ENCODE results near the gene FURIN. TPM values are rescaled to one million over a fixed set of nuclear protein-coding genes. Genes with fewer than 3 reads are reported as not detected.
A peak's percentile ranks its signal among the peaks of the same experiment; 100 is the strongest.

FURIN gene
- total and polyA plus RNA-seq, 9 of the 15 experiments (the other 6 are each of a cell fraction or from before 2014, with no cell fraction given) = 0.92 to 99.9 (median 34.8) TPM

DNA sequence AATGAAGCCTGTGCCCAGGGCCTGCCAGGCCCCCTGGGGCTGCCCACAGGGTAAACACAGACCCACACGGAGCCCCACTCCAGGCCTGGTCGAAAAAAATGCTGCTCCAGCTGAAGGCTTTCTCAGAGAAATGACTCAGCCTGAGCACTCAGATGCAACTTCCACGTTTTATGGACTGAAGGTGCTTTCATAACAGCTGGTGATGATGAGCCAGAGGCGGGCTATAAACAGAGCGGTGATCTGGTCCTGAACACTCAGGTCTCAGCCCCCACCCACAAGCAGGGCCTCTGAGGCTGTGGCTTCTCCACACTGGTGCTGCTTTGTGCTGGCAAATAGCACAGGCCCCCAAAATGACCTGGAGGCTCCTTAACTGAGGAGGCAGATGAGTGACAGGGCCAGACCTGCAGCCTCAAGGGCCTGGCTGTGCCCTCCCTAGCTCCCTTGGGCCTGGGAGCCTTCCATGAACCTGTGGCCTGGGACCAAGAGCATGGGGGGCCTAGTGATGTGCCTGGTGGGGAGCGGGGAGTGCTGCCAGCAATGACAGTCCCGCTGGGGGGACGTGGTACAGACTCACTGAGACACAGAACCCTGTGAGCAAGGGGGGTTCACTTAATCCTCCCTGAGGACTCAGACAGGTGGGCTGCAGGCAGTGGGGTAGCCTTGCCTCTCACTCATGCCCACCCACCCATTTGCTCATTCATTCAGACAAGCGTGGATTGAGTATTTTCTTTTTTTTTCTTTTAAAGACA lies 23.0 kb upstream of the FURIN start (continued):
- TF ChIP-seq MYNN (IDR thresholded peaks at IDR 0.05) (peak; percentile 36; the same call in 1 of the 2 replicates), MYNN (CRISPR knock-in tag; IDR thresholded peaks at IDR 0.05) (no peak), ZNF347 (CRISPR knock-in tag; IDR thresholded peaks at IDR 0.05; ENCODE audit: low read depth) (no peak), C11orf30 (IDR thresholded peaks at IDR 0.05; ENCODE audit: low read depth) (peak; percentile 48; the same call in 1 of the 2 replicates), TCFL5 (CRISPR knock-in tag; conservative IDR thresholded peaks at IDR 0.05) (no peak), GABPB1 (CRISPR knock-in tag; IDR thresholded peaks at IDR 0.05) (no peak), POLR2AphosphoS5 (IDR thresholded peaks at IDR 0.05; ENCODE audit: control insufficient read depth, insufficient read depth, low read depth, low read length) (no peak), CTBP1 (IDR thresholded peaks at IDR 0.05; ENCODE audit: borderline replicate concordance) (peak; percentile 64), KDM1A (IDR thresholded peaks at IDR 0.05) (no peak), KAT2B (IDR thresholded peaks at IDR 0.05; ENCODE audit: low read depth, low read length) (no peak), SNRNP70 (optimal IDR thresholded peaks at IDR 0.05; ENCODE audit: low read depth, low read length) (no peak), CBFA2T3 (IDR thresholded peaks at IDR 0.05) (no peak), DPF2 (IDR thresholded peaks at IDR 0.05) (peak; percentile 40; the same call in 1 of the 2 replicates), ETV6 (IDR thresholded peaks at IDR 0.05; ENCODE audit: borderline replicate concordance in 1 of 2, low read depth in 2 of 2, low read length in 1 of 2) (no peak), ETV6 (CRISPR knock-in tag; IDR thresholded peaks at IDR 0.05; ENCODE audit: borderline replicate concordance) (no peak), NR1H2 (CRISPR knock-in tag; IDR thresholded peaks at IDR 0.05) (no peak), ZFX (CRISPR knock-in tag; IDR thresholded peaks at IDR 0.05) (0 out of 2 replicates have a peak, but pooled peaks have one; percentile 37)
- TF ChIP-seq, protein P1, sequence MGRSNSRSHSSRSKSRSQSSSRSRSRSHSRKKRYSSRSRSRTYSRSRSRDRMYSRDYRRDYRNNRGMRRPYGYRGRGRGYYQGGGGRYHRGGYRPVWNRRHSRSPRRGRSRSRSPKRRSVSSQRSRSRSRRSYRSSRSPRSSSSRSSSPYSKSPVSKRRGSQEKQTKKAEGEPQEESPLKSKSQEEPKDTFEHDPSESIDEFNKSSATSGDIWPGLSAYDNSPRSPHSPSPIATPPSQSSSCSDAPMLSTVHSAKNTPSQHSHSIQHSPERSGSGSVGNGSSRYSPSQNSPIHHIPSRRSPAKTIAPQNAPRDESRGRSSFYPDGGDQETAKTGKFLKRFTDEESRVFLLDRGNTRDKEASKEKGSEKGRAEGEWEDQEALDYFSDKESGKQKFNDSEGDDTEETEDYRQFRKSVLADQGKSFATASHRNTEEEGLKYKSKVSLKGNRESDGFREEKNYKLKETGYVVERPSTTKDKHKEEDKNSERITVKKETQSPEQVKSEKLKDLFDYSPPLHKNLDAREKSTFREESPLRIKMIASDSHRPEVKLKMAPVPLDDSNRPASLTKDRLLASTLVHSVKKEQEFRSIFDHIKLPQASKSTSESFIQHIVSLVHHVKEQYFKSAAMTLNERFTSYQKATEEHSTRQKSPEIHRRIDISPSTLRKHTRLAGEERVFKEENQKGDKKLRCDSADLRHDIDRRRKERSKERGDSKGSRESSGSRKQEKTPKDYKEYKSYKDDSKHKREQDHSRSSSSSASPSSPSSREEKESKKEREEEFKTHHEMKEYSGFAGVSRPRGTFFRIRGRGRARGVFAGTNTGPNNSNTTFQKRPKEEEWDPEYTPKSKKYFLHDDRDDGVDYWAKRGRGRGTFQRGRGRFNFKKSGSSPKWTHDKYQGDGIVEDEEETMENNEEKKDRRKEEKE (IDR thresholded peaks at IDR 0.05; ENCODE audit: borderline replicate concordance in 1 of 2, control insufficient read depth in 1 of 2, low read depth in 2 of 2, low read length in 1 of 2) = no peak
- TF ChIP-seq, protein P2, sequence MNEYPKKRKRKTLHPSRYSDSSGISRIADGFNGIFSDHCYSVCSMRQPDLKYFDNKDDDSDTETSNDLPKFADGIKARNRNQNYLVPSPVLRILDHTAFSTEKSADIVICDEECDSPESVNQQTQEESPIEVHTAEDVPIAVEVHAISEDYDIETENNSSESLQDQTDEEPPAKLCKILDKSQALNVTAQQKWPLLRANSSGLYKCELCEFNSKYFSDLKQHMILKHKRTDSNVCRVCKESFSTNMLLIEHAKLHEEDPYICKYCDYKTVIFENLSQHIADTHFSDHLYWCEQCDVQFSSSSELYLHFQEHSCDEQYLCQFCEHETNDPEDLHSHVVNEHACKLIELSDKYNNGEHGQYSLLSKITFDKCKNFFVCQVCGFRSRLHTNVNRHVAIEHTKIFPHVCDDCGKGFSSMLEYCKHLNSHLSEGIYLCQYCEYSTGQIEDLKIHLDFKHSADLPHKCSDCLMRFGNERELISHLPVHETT (CRISPR knock-in tag; conservative IDR thresholded peaks at IDR 0.05 in 1 of 2, IDR thresholded peaks at IDR 0.05 in 1 of 2) = no peak
- TF ChIP-seq, protein P3, sequence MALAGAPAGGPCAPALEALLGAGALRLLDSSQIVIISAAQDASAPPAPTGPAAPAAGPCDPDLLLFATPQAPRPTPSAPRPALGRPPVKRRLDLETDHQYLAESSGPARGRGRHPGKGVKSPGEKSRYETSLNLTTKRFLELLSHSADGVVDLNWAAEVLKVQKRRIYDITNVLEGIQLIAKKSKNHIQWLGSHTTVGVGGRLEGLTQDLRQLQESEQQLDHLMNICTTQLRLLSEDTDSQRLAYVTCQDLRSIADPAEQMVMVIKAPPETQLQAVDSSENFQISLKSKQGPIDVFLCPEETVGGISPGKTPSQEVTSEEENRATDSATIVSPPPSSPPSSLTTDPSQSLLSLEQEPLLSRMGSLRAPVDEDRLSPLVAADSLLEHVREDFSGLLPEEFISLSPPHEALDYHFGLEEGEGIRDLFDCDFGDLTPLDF (CRISPR knock-in tag; IDR thresholded peaks at IDR 0.05) = no peak
- TF ChIP-seq, protein P4, sequence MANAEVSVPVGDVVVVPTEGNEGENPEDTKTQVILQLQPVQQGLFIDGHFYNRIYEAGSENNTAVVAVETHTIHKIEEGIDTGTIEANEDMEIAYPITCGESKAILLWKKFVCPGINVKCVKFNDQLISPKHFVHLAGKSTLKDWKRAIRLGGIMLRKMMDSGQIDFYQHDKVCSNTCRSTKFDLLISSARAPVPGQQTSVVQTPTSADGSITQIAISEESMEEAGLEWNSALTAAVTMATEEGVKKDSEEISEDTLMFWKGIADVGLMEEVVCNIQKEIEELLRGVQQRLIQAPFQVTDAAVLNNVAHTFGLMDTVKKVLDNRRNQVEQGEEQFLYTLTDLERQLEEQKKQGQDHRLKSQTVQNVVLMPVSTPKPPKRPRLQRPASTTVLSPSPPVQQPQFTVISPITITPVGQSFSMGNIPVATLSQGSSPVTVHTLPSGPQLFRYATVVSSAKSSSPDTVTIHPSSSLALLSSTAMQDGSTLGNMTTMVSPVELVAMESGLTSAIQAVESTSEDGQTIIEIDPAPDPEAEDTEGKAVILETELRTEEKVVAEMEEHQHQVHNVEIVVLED (CRISPR knock-in tag; IDR thresholded peaks at IDR 0.05) = no peak

Data from K562 (cell line).